DND-41 (cell line): Measurements from ENCODE around the gene SLCO4A1.

Experiments used
- ATAC-seq: fragments of 200-7000 bp; cut with Tn5 transposase; 3 replicates; pipeline ENCODE4 v1.9.1; 2021; ENCODE audit warnings: low read depth; ENCODE audit not compliant: insufficient read depth
- DNase-seq: peaks from one replicate; pipeline ENCODE4 v3.0.0-alpha.2; 2020
- H2AFZ ChIP-seq: 2 replicates; pipeline ENCODE4 v1.6.0; 2012; ENCODE audit warnings: low read depth, low read length
- H3K27ac ChIP-seq: 2 replicates; pipeline ENCODE4 v1.5.1; 2012; ENCODE audit warnings: low read length, inconsistent platforms
- H3K27me3 ChIP-seq: fragments of 200-600 bp; sonication (generic); 2 replicates; pipeline ENCODE4 v1.6.0; 2012; ENCODE audit warnings: low read length, mild to moderate bottlenecking, inconsistent platforms; ENCODE audit not compliant: insufficient read depth, poor library complexity
- H3K36me3 ChIP-seq: 2 replicates; pipeline ENCODE4 v1.5.1; 2012; ENCODE audit warnings: low read length, inconsistent platforms; ENCODE audit not compliant: insufficient read depth
- H3K4me1 ChIP-seq: 2 replicates; pipeline ENCODE4 v1.5.1; 2012; ENCODE audit warnings: mild to moderate bottlenecking, low read length; ENCODE audit not compliant: insufficient read depth
- H3K4me2 ChIP-seq: 2 replicates; pipeline ENCODE4 v1.6.0; 2012; ENCODE audit warnings: mild to moderate bottlenecking, moderate library complexity, low read length, inconsistent platforms; ENCODE audit not compliant: insufficient read depth
- H3K4me3 ChIP-seq, 2 experiments: fragments of 200-600 bp in 1 of 2; shearing (Covaris generic) in 1 of 2; 2 replicates each; pipeline ENCODE4 v1.5.1; 2012 to 2016; ENCODE audit warnings: inconsistent platforms in 2 of 2, low read length in 2 of 2, mild to moderate bottlenecking in 2 of 2, low read depth in 1 of 2, moderate library complexity in 1 of 2
- H3K79me2 ChIP-seq: 2 replicates; pipeline ENCODE4 v1.6.0; 2012; ENCODE audit warnings: low read length, inconsistent platforms; ENCODE audit not compliant: insufficient read depth
- H3K9ac ChIP-seq: 2 replicates; pipeline ENCODE4 v1.6.0; 2012; ENCODE audit warnings: low read depth, mild to moderate bottlenecking, inconsistent platforms, low read length, moderate library complexity
- H3K9me3 ChIP-seq: 2 replicates; pipeline ENCODE4 v1.5.1; 2012; ENCODE audit warnings: low read length, moderate library complexity, mild to moderate bottlenecking, inconsistent platforms; ENCODE audit not compliant: insufficient read depth, severe bottlenecking
- H4K20me1 ChIP-seq: 2 replicates; pipeline ENCODE4 v1.6.0; 2012; ENCODE audit warnings: low read length; ENCODE audit not compliant: insufficient read depth
- CTCF ChIP-seq: IDR thresholded peaks from 2 replicates; pipeline ENCODE4 v1.5.1; 2012; ENCODE audit warnings: borderline replicate concordance, low read length, moderate library complexity, mild to moderate bottlenecking; ENCODE audit not compliant: poor library complexity, severe bottlenecking; ENCODE audit errors: extremely low read depth
- EZH2 ChIP-seq: IDR thresholded peaks from 3 replicates; pipeline ENCODE4 v1.6.1; 2012; ENCODE audit warnings: borderline replicate concordance, low read depth, mild to moderate bottlenecking, moderate library complexity, low read length, inconsistent platforms; ENCODE audit not compliant: severe bottlenecking

Gene SLCO4A1

GRCh38 chr20:62717933-62718332 is 75.6 kb downstream of the SLCO4A1 start:
- no peak overlapping the region for H3K9ac ChIP-seq
- no peak overlapping the region for H3K4me2 ChIP-seq
- no peak overlapping the region for H2AFZ ChIP-seq
- no peaks in the 10 kb centered on the region for H3K36me3 ChIP-seq
- peaks cover 2% of the 10 kb centered on the region for H3K27me3 ChIP-seq
- no peak for ATAC-seq
- H4K20me1 ChIP-seq: no peaks in the 10 kb centered on the region
- peaks cover 7% of the 10 kb centered on the region for H3K4me1 ChIP-seq
- peaks cover 11% of the 10 kb centered on the region for H3K9me3 ChIP-seq
- DNase-seq: no peak
- H3K27ac ChIP-seq: no peak overlapping the region
- no peak overlapping the region for H3K4me3 ChIP-seq
- no peaks in the 10 kb centered on the region for H3K79me2 ChIP-seq
- TF ChIP-seq CTCF (no peak), EZH2 (no peak)

- Histone ChIP-seq H3K4me1 (peaks cover 7% of the 10 kb centered on the region), H3K79me2 (no peaks in the 10 kb centered on the region), H3K9me3 (peaks cover 11% of the 10 kb centered on the region), H4K20me1 (no peaks in the 10 kb centered on the region), H2AFZ (no peak overlapping the region), H3K27me3 (peaks cover 2% of the 10 kb centered on the region), H3K36me3 (no peaks in the 10 kb centered on the region), H3K4me2 (no peak overlapping the region), H3K27ac (no peak overlapping the region), H3K9ac (no peak overlapping the region), H3K4me3 (no peak overlapping the region)
- ATAC-seq (no peak), DNase-seq (no peak)
- TF ChIP-seq EZH2 (no peak), CTCF (no peak)
Observed at GRCh38 chr20:62718546-62718945, 76.2 kb downstream of the SLCO4A1 start.

- Histone ChIP-seq H3K36me3 (no peaks in the 10 kb centered on the region), H3K79me2 (no peaks in the 10 kb centered on the region), H3K4me3 (no peak overlapping the region), H3K27me3 (peaks cover 2% of the 10 kb centered on the region), H4K20me1 (no peaks in the 10 kb centered on the region), H3K9me3 (peaks cover 11% of the 10 kb centered on the region), H3K4me1 (peaks cover 7% of the 10 kb centered on the region), H3K27ac (no peak overlapping the region), H3K9ac (no peak overlapping the region), H3K4me2 (no peak overlapping the region), H2AFZ (no peak overlapping the region)
- TF ChIP-seq EZH2 (no peak), CTCF (no peak)
- DNase-seq (no peak), ATAC-seq (no peak)
Observed at GRCh38 chr20:62719250-62719935, 77.1 kb downstream of the SLCO4A1 start.
